ENCODE measurements around the gene ATF5. TPM values are rescaled to one million over a fixed set of nuclear protein-coding genes. Genes with fewer than 3 reads are reported as not detected.

The ATF5 gene
- total and polyA plus RNA-seq, 10 of the 15 experiments (the other 5 are each of a cell fraction or from before 2014, with no cell fraction given) = 9.1 to 133 (median 24.0) TPM

- TF ChIP-seq CTCF (IDR thresholded peaks at IDR 0.05 in 2 of 3, conservative IDR thresholded peaks at IDR 0.05 in 1 of 3; ENCODE audit: control insufficient read depth in 2 of 3, extremely low read depth in 1 of 3, insufficient read depth in 1 of 3, low read depth in 3 of 3, low read length in 3 of 3) (peak; percentile 64 to 79 (median 71)), KDM1A (IDR thresholded peaks at IDR 0.05; ENCODE audit: borderline replicate concordance) (no peak), RAD21 (IDR thresholded peaks at IDR 0.05; ENCODE audit: insufficient read depth, low read depth, low read length) (peak; percentile 40), ZNF274 (IDR thresholded peaks at IDR 0.05; ENCODE audit: insufficient read depth, insufficient read length) (no peak), NFYB (IDR thresholded peaks at IDR 0.05; ENCODE audit: insufficient read depth, low read depth, low read length) (no peak), MYC (IDR thresholded peaks at IDR 0.05; ENCODE audit: insufficient read depth, insufficient read length, insufficient replicate concordance, low read length, severe bottlenecking) (peak; percentile 91), NR2F1 (conservative IDR thresholded peaks at IDR 0.05) (0 out of 2 replicates have a peak, but pooled peaks have one; percentile 29), RBBP5 (conservative IDR thresholded peaks at IDR 0.05) (no peak), SRF (IDR thresholded peaks at IDR 0.05; ENCODE audit: low read depth in 2 of 2, low read length in 2 of 2) (0 out of 4 replicates have a peak, but pooled peaks of 1 of the 2 experiments have one; percentile 4), SIX5 (IDR thresholded peaks at IDR 0.05; ENCODE audit: low read depth, low read length, severe bottlenecking) (no peak), USF1 (IDR thresholded peaks at IDR 0.05; ENCODE audit: borderline replicate concordance, extremely low read length, insufficient read depth, low read depth, low read length) (peak; percentile 51), FOS (IDR thresholded peaks at IDR 0.05; ENCODE audit: borderline replicate concordance, extremely low read depth, insufficient read length) (no peak), E2F4 (IDR thresholded peaks at IDR 0.05; ENCODE audit: low read depth, low read length) (0 out of 2 replicates have a peak, but pooled peaks have one; percentile 49)
Measured at GRCh38 chr19:49889687-49890348, 39.2 kb upstream of the ATF5 start (continued).
